Transverse colon (tissue), 4 donors: ENCODE data around the gene MINDY2. TPM values are rescaled to one million over a fixed set of nuclear protein-coding genes. Genes with fewer than 3 reads are reported as not detected.
A peak's percentile ranks its signal among the peaks of the same experiment; 100 is the strongest.
"Not testable (repeated sequence)": the region's sequence is repeated elsewhere in the genome, so short reads cannot be mapped to it uniquely, and the experiment has no call there.

Source experiments
- DNase-seq: peaks from one replicate; pipeline ENCODE4 v3.0.0-alpha.2; 2019
- H3K27ac ChIP-seq, 4 donors: fragments of 200-600 bp; sonication (generic); 2 replicates each; pipeline ENCODE4 v1.5.1; 2016 to 2018; ENCODE audit warnings: inconsistent platforms in 4 of 4
- H3K27me3 ChIP-seq: fragments of 200-600 bp; sonication (generic); 2 replicates; pipeline ENCODE4 v1.5.1; 2017; ENCODE audit warnings: inconsistent platforms
- H3K36me3 ChIP-seq, 4 donors: fragments of 200-600 bp; sonication (generic); 2 replicates each; pipeline ENCODE4 v1.5.1; 2017 to 2019; ENCODE audit warnings: inconsistent platforms in 4 of 4
- H3K4me1 ChIP-seq, 4 donors: fragments of 200-600 bp; sonication (generic); 2 replicates each; pipeline ENCODE4 v1.5.1; 2017 to 2020; ENCODE audit warnings: inconsistent platforms in 4 of 4
- H3K4me3 ChIP-seq, 4 donors: fragments of 200-600 bp; sonication (generic); 1 replicate in 1 of 4; 2 replicates in 3 of 4; pipeline versions ENCODE4 v1.5.1 to v1.6.1; 2017 to 2019; ENCODE audit warnings: inconsistent platforms in 4 of 4
- H3K9me3 ChIP-seq, 2 donors: fragments of 200-600 bp; sonication (generic); 2 replicates each; pipeline ENCODE4 v1.5.1; 2017 to 2019; ENCODE audit warnings: inconsistent platforms in 2 of 2
- CTCF ChIP-seq, 5 experiments: fragments of 200-600 bp in 3 of 5; fragments of 450-650 bp in 2 of 5; sonication (generic) in 3 of 5; IDR thresholded peaks; 1 replicate in 2 of 5; 2 replicates in 3 of 5; pipeline ENCODE4 v1.5.1; 2016 to 2017; ENCODE audit warnings: antibody characterized with exemption in 5 of 5, inconsistent platforms in 3 of 5, mild to moderate bottlenecking in 2 of 5, moderate library complexity in 1 of 5
- EP300 ChIP-seq: sonication (generic); formaldehyde crosslinking; IDR thresholded peaks from one replicate; pipeline ENCODE4 v1.6.1; 2017; ENCODE audit warnings: antibody characterized with exemption, low read depth
- POLR2A ChIP-seq: fragments of 450-650 bp; IDR thresholded peaks from one replicate; pipeline ENCODE4 v1.6.1; 2016; ENCODE audit warnings: antibody characterized with exemption, mild to moderate bottlenecking, moderate library complexity
- POLR2AphosphoS5 ChIP-seq, 3 donors: sonication (generic); formaldehyde crosslinking; IDR thresholded peaks; one replicate each; pipeline ENCODE4 v1.6.1; 2016; ENCODE audit warnings: antibody characterized with exemption in 3 of 3
- WGBS, 2 donors: methylation state at CpG; one replicate each; pipeline ENCODE4 v1.1.5; 2018; ENCODE audit warnings: low coverage in 1 of 2; 5-methylcytosine and 5-hydroxymethylcytosine counted together
- in situ Hi-C, 4 donors: fragments of 200-750 bp; cut with MboI; loops; one replicate each; pipeline versions ENCODE4 v1.15.0 to v1.15.1; 2017; ENCODE audit warnings: low sequenced_read_pairs in 3 of 4, low pct_ligation_motif_present in 1 of 4, low pct_unique_long_range_greater_than_20kb in 1 of 4
- intact Hi-C: fragments of 100-400 bp; cut with DNase I; formaldehyde crosslinking; loops from one replicate; pipeline ENCODE4 v1.15.1; 2023; ENCODE audit warnings: low total_unique reads
- total RNA-seq, 4 donors: library from RNA; depleted of rRNA; stranded (reverse); fragments of >200 nt; gene quantifications; one replicate each; pipeline ENCODE4 v1.1.0, GENCODE V29; 2016

The MINDY2 gene
- total RNA-seq, 4 donors from 2014 or later: 7.4 to 13.9 (median 12.0) TPM

- peaks cover 0 to 4% (median 0%) of the 10 kb centered on the region in 4 donors for H3K4me1 ChIP-seq
- in situ Hi-C loops: loop anchor here in 2 of 4 donors (25.0 kb wide), 2 partner anchors 500 to 525 kb away; no protein-coding TSS in a partner anchor
- H3K4me3 ChIP-seq: no peak overlapping the region
- no peaks in the 10 kb centered on the region for H3K27me3 ChIP-seq
- peaks cover 7% of the 10 kb centered on the region in 2 donors for H3K9me3 ChIP-seq
- no peak for TF ChIP-seq POLR2A
- no peak for TF ChIP-seq POLR2AphosphoS5 (IDR thresholded peaks at IDR 0.05)
- no peaks in the 10 kb centered on the region for H3K36me3 ChIP-seq
- no peak for DNase-seq
- intact Hi-C loops: no loop called here
- no peak overlapping the region for H3K27ac ChIP-seq
Observed at GRCh38 chr15:58762285-58762684, 8.8 kb upstream of the MINDY2 start.

GRCh38 chr15:58762731-58763130, 8.4 kb upstream of the MINDY2 start:
- Histone ChIP-seq H3K4me1 (peaks cover 0 to 4% (median 0%) of the 10 kb centered on the region in 4 donors), H3K27me3 (no peaks in the 10 kb centered on the region), H3K27ac (no peak overlapping the region), H3K36me3 (no peaks in the 10 kb centered on the region), H3K9me3 (peaks cover 7% of the 10 kb centered on the region in 2 donors), H3K4me3 (no peak overlapping the region)
- intact Hi-C loops (no loop called here), in situ Hi-C loops (loop anchor here in 2 of 4 donors (25.0 kb wide), 2 partner anchors 500 to 525 kb away; no protein-coding TSS in a partner anchor)
- no peak for DNase-seq
- TF ChIP-seq POLR2AphosphoS5 (IDR thresholded peaks at IDR 0.05): no peak
- TF ChIP-seq EP300: no peak
- TF ChIP-seq CTCF (IDR thresholded peaks at IDR 0.05): no peak
- no peak for TF ChIP-seq POLR2A
- 83 to 97% methylated on average over 1 of the region's 1 CpG for WGBS, 2 donors

GRCh38 chr15:58764468-58764867, 6.6 kb upstream of the MINDY2 start:
- no peaks in the 10 kb centered on the region for H3K36me3 ChIP-seq

GRCh38 chr15:58766290-58766689, 4.8 kb upstream of the MINDY2 start:
- in situ Hi-C loops: loop anchor here in 2 of 4 donors (25.0 kb wide), 2 partner anchors 504 to 529 kb away; no protein-coding TSS in a partner anchor
- WGBS, 2 donors: 63 to 90% methylated on average over 2 to 5 of the region's 5 CpGs
- H3K36me3 ChIP-seq: no peaks in the 10 kb centered on the region
- H3K4me1 ChIP-seq: peaks cover 5 to 12% (median 5%) of the 10 kb centered on the region in 4 donors
- H3K27ac ChIP-seq: no peak overlapping the region
- H3K27me3 ChIP-seq: no peaks in the 10 kb centered on the region
- intact Hi-C loops: no loop called here
- TF ChIP-seq EP300: no peak
- no peak for TF ChIP-seq POLR2AphosphoS5 (IDR thresholded peaks at IDR 0.05)
- TF ChIP-seq POLR2A: no peak
- no peak for TF ChIP-seq CTCF (IDR thresholded peaks at IDR 0.05)
- no peak overlapping the region for H3K4me3 ChIP-seq
- peaks cover 7% of the 10 kb centered on the region in 2 donors for H3K9me3 ChIP-seq
- DNase-seq: peak; percentile 31

More at GRCh38 chr15:58764468-58764867, 6.6 kb upstream of the MINDY2 start:
- no peaks in the 10 kb centered on the region for H3K27me3 ChIP-seq
- in situ Hi-C loops: loop anchor here in 2 of 4 donors (25.0 kb wide), 2 partner anchors 502 to 527 kb away; no protein-coding TSS in a partner anchor
- no peak for DNase-seq
- H3K27ac ChIP-seq: no peak overlapping the region
- WGBS, 2 donors: 86 to 100% methylated on average over 3 to 5 of the region's 5 CpGs
- peaks cover 7% of the 10 kb centered on the region in 2 donors for H3K9me3 ChIP-seq
- peaks cover 0 to 4% (median 0%) of the 10 kb centered on the region in 4 donors for H3K4me1 ChIP-seq
- intact Hi-C loops: no loop called here
- TF ChIP-seq EP300: no peak
- no peak for TF ChIP-seq POLR2AphosphoS5 (IDR thresholded peaks at IDR 0.05)
- TF ChIP-seq POLR2A: no peak
- TF ChIP-seq CTCF (IDR thresholded peaks at IDR 0.05): no peak
- no peak overlapping the region for H3K4me3 ChIP-seq

GRCh38 chr15:58768601-58769004, 2.5 kb upstream of the MINDY2 start:
- H3K27me3 ChIP-seq, H3K27ac ChIP-seq, H3K9me3 ChIP-seq, H3K36me3 ChIP-seq, DNase-seq, intact Hi-C loops, H3K4me3 ChIP-seq: not testable (repeated sequence)
- in situ Hi-C loops: loop anchor here in 2 of 4 donors (25.0 kb wide), 2 partner anchors 506 to 531 kb away; no protein-coding TSS in a partner anchor
- 86 to 90% methylated on average over 3 to 7 of the region's 7 CpGs for WGBS, 2 donors
- H3K4me1 ChIP-seq: peaks cover 17 to 28% (median 21%) of the 10 kb centered on the region in 4 donors
